Measurements from ENCODE around the gene ABCC3.

The ABCC3 gene

GRCh38 chr17:50645748-50646682 is 11.3 kb downstream of the ABCC3 start:
- DNase-seq = no peak

DNA sequence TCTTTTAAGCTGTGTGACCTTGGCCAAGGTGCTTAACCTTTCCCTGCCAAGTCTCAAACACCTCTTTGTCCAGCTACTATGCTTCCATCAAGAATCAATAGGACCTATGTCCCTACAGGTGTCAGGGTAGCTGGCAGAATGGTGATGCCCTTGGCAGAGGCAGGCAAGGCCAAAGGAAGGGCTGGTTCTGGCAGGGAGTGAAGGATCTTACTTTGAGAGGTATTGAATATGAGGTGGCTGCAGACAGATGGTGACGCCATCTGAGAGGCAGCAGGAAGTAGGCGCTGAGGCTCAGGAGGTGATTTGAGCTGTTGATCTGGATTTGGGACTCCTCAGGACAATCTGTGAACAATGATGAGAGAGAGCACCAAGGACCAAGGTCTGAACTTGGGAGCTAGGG is 12.5 kb downstream of the ABCC3 start:
- no peak for DNase-seq

DNA sequence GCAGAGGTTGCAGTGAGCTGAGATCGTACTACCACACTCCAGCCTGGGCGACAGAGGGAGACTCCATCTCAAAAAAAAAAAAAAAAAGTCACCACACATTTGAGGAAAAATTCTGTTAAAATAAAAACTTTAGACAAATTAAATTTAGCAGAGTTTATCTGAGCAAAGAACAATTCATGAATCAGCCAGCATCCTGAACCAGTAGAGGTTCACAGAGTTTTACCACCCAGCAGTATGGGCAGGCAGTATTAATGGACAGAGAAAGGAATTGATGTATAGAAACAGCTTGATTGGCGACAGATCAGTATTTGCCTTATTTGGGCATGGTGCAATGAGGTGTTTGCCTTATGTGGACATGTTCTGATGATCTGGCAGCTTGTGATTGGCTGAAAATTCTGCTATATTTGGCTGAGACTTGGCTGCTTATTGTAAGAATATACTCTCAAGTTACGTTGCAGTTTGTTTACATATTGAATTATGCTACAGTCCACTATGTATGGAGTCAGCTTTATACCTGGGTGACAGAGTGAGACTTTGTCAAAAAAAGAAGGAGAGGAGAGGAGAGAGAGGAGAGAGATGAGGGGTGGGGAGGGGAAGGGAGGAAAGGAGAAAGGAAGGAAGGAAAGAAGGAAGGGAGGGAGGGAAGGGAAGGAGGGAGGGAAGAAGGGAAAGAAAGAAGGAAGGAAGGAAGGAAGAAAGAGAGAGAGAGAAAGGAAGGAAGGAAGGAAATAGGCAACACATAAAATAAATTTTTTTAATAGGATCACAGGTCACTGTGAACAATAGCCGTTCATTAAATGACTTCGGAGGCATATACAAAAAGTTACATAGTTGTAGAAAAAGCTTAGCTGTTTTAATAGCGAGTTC is 14.6 kb downstream of the ABCC3 start:
- DNase-seq = no peak

GRCh38 chr17:50651661-50652060 is 17.0 kb downstream of the ABCC3 start:
- no peak for DNase-seq

GRCh38 chr17:50653738-50654137 is 19.1 kb downstream of the ABCC3 start:
- DNase-seq = no peak

GRCh38 chr17:50656509-50656908 is 21.8 kb downstream of the ABCC3 start:
- DNase-seq = no peak

DNA sequence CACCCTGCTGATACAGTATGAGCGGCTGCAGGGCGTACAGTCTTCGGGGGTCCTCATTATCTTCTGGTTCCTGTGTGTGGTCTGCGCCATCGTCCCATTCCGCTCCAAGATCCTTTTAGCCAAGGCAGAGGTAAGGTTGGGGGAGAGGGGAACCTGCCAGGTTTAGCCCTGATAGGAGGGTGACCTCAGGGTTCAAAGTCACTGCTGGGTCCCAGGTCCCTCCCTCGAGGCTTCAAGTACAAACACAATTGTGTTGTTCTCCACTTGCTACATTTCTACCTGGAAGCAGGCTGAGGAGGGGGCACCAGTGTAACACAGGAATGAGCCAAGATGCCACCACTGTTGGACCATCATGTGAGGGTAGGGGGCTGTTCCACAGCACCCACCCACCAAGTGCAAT is 22.4 kb downstream of the ABCC3 start:
- no peak for DNase-seq

DNA sequence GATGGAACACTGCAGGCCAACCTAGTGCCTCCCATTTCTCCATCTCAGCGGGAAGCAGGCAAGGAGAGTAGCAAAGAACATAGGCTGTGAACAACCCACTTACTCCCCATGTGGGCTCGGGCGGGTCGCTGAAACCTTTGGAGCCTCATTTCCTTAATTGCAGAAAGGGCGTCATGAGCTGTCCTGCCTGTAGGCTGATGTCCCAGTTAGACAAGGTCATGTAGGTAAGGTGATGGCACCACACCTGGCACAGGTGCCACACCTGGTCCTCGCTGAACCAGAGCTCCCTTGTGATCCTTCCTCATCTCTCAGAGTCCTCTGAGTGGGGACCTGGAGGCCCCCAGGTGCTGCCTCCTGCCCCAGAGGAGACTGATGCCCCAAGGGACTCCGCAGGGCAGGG is 22.9 kb downstream of the ABCC3 start:
- no peak for DNase-seq

DNA sequence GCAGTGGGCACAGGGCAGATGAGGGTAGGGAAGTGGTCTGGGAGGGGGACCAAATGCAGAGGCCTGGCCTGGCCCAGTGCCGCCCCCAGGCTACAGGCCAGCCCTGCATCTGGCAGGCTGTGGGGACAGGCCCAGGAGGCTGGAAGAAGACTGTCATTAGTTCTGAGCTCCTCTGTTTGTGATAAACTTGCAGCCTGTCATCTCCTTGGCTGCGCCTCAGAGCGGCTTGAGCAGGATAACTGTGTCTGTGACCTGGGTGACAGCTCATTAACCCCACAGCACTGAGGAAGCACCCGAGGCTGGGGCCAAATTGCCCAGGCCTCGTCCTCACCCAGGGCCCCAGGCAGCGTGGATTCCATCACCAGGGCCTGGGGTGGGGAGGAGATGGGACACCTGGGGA is 23.9 kb downstream of the ABCC3 start:
- no peak for DNase-seq

DNA sequence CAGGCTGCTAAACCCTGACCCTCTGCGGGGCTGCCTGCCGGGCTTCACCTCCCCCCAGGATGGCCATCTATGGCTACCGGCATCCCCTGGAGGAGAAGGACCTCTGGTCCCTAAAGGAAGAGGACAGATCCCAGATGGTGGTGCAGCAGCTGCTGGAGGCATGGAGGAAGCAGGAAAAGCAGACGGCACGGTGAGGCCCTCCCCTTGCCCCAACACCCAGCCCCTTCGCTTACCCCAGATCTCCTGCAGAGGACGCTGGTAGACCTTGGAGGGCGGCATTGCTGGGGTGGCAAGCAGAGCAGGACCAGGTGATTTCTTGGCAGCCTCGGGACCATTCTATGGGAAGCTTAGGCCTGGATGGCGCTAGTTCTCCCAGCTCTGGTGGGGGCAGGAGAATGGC is 24.5 kb downstream of the ABCC3 start:
- no peak for DNase-seq

DNA sequence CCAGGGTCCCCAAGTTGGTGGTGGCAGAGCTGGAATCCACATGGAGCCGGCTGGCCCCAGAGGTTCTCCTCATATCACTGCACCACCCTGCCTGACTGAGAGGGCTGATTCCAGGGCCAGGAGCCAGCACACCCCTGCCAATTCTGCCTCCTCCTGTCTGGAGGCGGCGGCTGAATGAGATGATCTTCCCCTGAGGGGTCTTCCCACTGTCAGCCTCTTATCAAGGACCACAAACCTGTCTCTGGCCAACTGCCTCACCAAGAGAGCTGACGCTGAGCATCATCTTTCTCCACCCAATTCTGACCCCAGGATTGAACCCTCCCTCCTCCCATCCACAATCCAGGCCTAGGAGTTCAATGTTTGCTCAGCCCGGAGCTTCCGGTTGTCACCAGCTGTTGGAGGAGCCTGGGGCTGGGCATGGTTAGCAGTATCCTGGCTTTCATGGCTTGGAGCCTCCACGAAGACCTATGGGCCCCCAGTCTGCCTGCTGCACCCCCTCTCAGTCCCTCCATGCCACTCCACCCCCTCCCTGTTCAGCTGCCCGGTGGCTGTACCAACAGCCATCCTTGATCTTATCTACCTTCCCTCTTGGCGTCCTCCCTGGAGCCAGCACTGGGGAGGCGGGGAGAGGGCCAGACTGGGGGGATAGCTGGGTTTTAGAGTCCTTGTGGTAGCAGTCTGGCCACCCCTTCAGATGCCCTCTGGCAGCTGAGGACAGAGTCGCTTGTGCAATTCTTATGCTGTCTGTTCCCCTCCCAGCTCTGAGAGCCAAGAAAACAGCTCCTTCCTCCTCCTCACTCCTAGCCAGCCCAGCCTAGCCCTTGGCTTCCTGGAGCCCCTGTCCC is 25.6 kb downstream of the ABCC3 start:
- DNase-seq = no peak

DNA sequence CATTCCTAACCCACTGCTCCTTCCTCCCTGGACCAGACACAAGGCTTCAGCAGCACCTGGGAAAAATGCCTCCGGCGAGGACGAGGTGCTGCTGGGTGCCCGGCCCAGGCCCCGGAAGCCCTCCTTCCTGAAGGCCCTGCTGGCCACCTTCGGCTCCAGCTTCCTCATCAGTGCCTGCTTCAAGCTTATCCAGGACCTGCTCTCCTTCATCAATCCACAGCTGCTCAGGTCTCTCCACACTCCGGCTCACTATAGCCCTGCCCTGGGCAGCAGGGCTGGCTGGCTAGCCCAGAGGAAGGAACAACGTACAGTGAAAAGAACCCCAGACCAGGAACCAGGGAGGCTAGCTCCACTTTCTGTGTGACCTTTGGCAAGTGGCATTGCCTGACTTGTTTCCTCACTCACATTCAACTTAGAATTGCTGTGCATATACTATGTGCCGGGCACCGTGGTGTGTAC is 26.2 kb downstream of the ABCC3 start:
- no peak for DNase-seq

DNA sequence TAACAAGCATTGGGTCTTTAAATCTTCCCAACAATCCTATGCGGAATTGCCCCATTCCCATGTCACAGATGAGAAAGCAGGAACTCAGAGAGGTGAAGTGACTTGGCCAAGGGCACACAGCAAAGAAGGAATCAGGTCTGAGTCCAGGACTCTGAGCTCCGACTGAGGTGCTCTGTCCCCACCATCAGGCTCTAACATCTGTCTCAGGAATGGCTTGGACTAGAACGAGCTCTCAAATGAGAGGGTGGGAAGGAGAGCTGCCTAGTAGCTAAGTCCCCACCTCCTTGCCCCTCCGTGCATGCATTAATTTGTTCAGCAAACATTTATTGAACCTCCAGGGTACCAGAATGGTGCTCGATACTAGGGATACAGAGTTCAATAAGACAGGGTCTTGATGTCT is 26.7 kb downstream of the ABCC3 start:
- no peak for DNase-seq

DNA sequence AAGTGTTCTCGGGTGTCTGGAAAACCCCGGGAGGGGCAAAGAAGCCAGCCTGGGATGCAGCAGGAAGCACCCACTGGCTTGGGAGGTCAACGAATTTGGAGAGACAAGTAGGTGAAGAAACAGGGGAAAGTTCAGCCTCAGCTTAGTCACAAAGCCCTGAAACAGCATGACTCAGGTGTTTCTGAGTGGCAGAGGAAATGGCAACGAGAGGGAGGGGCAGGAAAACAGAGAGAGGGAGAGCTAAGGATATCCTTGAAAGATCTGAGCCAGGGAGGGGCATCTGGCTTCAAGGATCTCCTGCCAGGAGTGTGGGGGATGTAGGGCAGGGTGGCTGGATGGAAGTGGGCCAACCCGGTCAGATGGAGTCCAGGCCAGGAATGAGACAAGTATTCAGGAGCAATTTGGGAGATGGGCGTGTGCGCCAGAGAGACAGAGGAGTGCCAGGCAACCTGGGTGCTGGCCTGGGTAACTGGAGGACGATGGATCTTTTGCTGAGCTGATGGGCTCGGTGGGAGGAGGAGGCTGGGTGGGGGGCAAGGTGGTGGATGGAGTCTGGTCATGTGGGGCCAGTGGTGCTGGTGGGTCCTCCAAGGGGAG is 27.2 kb downstream of the ABCC3 start:
- DNase-seq = no peak

GRCh38 chr17:50662632-50663225 is 28.0 kb downstream of the ABCC3 start:
- DNase-seq = no peak

- DNase-seq = no peak
Observed at GRCh38 chr17:50663812-50664374, 29.2 kb downstream of the ABCC3 start.

DNA sequence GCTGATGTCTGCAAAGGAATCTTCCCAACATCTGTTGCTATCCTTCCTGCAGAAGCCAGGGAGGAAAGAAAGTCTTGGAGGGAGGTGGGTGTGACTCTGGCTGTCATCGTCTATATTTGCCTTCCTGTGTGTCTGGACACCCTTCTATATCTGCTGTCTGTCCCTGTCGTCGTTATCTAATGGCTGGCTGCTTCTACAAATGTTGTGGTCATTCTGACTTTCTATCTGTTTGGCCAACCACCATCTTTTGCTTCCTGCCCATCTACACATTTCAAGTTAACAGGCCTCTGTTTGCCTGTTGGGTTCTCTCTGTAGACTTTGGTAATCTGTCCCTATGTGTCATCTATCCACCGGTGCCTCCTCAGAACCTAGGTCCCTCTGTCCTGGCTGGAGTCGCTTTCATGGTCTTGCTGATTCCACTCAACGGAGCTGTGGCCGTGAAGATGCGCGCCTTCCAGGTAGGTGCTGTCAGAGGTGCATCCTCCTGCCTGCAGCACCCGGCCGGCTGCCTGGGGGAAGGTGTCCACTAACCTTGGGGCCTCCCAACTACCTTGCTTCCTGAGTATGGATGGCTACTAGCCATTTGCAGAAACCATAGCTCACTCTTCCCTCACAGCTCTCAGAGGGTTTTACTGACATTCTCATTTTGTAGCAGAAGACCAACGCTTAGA is 30.2 kb downstream of the ABCC3 start:
- no peak for DNase-seq

DNA sequence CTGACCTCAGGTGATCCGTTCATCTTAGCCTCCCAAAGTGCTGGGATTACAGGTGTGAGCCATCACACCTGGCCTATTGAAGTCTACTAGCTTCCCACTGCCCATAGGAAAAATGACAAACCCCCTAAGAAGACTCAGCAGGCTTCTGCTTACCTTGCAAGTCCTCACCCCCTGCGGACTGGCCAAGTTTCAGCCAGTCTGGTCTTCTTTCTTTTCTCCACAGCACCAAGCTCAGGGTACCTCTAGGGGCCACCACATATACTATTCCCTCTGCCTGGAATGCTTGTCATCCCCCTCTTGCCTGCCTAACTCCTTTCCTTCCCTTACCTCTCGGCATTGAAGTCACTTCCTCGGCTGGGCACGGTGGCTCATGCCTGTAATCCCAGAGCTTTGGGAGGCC is 31.2 kb downstream of the ABCC3 start:
- DNase-seq = no peak

DNA sequence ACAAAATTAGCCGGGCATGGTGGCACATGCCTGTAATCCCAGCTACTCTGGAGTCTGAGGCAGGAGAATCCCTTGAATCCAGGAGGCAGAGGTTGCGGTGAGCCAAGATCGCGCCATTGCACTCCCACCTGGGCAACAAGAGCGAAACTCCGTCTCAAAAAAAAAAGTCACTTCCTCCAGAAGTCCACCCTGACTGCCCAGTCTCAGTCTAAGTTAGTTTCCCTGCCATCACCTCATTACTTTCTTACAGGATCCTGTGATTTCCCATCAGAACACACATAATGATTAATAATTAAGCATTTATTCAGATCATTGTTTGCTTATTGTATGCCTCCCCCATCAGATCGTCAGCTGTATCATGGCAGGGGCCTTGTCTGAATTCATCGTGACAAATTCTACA is 31.6 kb downstream of the ABCC3 start:
- DNase-seq = no peak

- DNase-seq = no peak
Observed at GRCh38 chr17:50667259-50668024, 32.8 kb downstream of the ABCC3 start.

All from right forelimb (tissue), 1 donor.